Neural cell (in vitro differentiated cells): ENCODE data around the gene HK2. TPM values are rescaled to one million over a fixed set of nuclear protein-coding genes. Genes with fewer than 3 reads are reported as not detected.

Experiments used
- H2AFZ ChIP-seq: fragments of 200-600, 300-800 bp; sonication (generic), shearing (Covaris generic); 2 replicates; pipeline ENCODE4 v1.6.0; 2014; ENCODE audit warnings: low read depth, mild to moderate bottlenecking, antibody characterized with exemption, low read length, moderate library complexity
- H3F3A ChIP-seq: fragments of 200-600 bp; shearing (Covaris generic); 2 replicates; pipeline ENCODE4 v1.6.1; 2016; ENCODE audit warnings: mild to moderate bottlenecking, moderate library complexity, mixed read lengths, antibody characterized with exemption, low read length; ENCODE audit not compliant: insufficient read depth, poor library complexity, severe bottlenecking
- H3K27ac ChIP-seq: fragments of 200-600, 300-800 bp; sonication (generic), shearing (Covaris generic); 2 replicates; pipeline ENCODE4 v1.5.1; 2014; ENCODE audit warnings: mild to moderate bottlenecking, low read length, moderate library complexity
- H3K27me3 ChIP-seq: fragments of 300-800, 200-600 bp; sonication (generic), shearing (Covaris generic); 2 replicates; pipeline ENCODE4 v1.6.0; 2014; ENCODE audit warnings: mild to moderate bottlenecking, low read depth, low read length, moderate library complexity; ENCODE audit not compliant: insufficient read depth
- H3K36me3 ChIP-seq: fragments of 300-800, 200-600 bp; sonication (generic), shearing (Covaris generic); 2 replicates; pipeline ENCODE4 v1.5.1; 2014; ENCODE audit warnings: mild to moderate bottlenecking, antibody characterized with exemption, low read length, moderate library complexity; ENCODE audit not compliant: insufficient read depth
- H3K4me2 ChIP-seq: fragments of 300-800, 200-600 bp; sonication (generic), shearing (Covaris generic); 2 replicates; pipeline ENCODE4 v1.6.0; 2014; ENCODE audit warnings: mild to moderate bottlenecking, low read length
- H3K4me3 ChIP-seq: fragments of 300-800, 200-600 bp; sonication (generic), shearing (Covaris generic); 2 replicates; pipeline ENCODE4 v1.5.1; 2014; ENCODE audit warnings: mild to moderate bottlenecking, low read length, moderate library complexity
- H3K79me2 ChIP-seq: fragments of 200-600 bp; shearing (Covaris generic); replicated peaks from 2 replicates; pipeline ENCODE4 v1.6.0; 2014; ENCODE audit warnings: mild to moderate bottlenecking, low read length, moderate library complexity; ENCODE audit not compliant: insufficient read depth
- H3K9ac ChIP-seq: fragments of 300-800, 200-600 bp; sonication (generic), shearing (Covaris generic); 2 replicates; pipeline ENCODE4 v1.6.1; 2016; ENCODE audit warnings: mild to moderate bottlenecking, low read length, mixed read lengths
- H3K9me2 ChIP-seq: fragments of 200-600 bp; shearing (Covaris generic); 2 replicates; pipeline ENCODE4 v1.6.1; 2016; ENCODE audit warnings: mild to moderate bottlenecking, low read length, mixed read lengths; ENCODE audit not compliant: insufficient read depth
- H3K9me3 ChIP-seq: fragments of 200-600, 300-800 bp; sonication (generic), shearing (Covaris generic); 2 replicates; pipeline ENCODE4 v1.6.1; 2016; ENCODE audit warnings: mild to moderate bottlenecking, mixed run types, low read length, moderate library complexity, mixed read lengths
- H4K20me1 ChIP-seq: fragments of 200-600 bp; shearing (Covaris generic); 2 replicates; pipeline ENCODE4 v1.6.1; 2016; ENCODE audit warnings: mild to moderate bottlenecking, mixed run types; ENCODE audit not compliant: insufficient read depth
- EP300 ChIP-seq: fragments of 450-650 bp; conservative IDR thresholded peaks from 2 replicates; pipeline ENCODE4 v1.6.1; 2014; ENCODE audit warnings: antibody characterized with exemption, mild to moderate bottlenecking, moderate library complexity; ENCODE audit not compliant: poor library complexity, severe bottlenecking
- EZH2 ChIP-seq: fragments of 200-600, 300-800 bp; shearing (Covaris generic), sonication (generic); IDR thresholded peaks from 2 replicates; pipeline ENCODE4 v1.6.1; 2014; ENCODE audit warnings: antibody characterized with exemption, low read length, borderline replicate concordance, mild to moderate bottlenecking; ENCODE audit not compliant: insufficient read depth, poor library complexity, severe bottlenecking
- MXI1 ChIP-seq: fragments of 450-650 bp; conservative IDR thresholded peaks from 2 replicates; pipeline ENCODE4 v1.6.1; 2014; ENCODE audit warnings: antibody characterized with exemption, mild to moderate bottlenecking; ENCODE audit not compliant: poor library complexity, severe bottlenecking
- POLR2AphosphoS5 ChIP-seq: IDR thresholded peaks from 2 replicates; pipeline ENCODE4 v1.6.1; 2012
- RAD21 ChIP-seq: fragments of 450-650 bp; conservative IDR thresholded peaks from 2 replicates; pipeline ENCODE4 v1.6.1; 2014; ENCODE audit warnings: antibody characterized with exemption, mild to moderate bottlenecking, moderate library complexity
- SMC3 ChIP-seq: fragments of 450-650 bp; conservative IDR thresholded peaks from 2 replicates; pipeline ENCODE4 v1.6.1; 2014; ENCODE audit warnings: antibody characterized with exemption, mild to moderate bottlenecking, moderate library complexity; ENCODE audit not compliant: poor library complexity
- TAF1 ChIP-seq: IDR thresholded peaks from 2 replicates; pipeline ENCODE4 v1.6.1; 2012; ENCODE audit warnings: low read depth
- polyA plus RNA-seq: library from polyadenylated mRNA; depleted of rRNA; stranded (reverse); fragments of >200 nt; gene quantifications from 2 replicates; pipeline ENCODE4 v1.2.3, GENCODE V29; 2014
- TF ChIP-seq, protein P1 (sequence below): IDR thresholded peaks from 2 replicates; pipeline ENCODE4 v1.6.1; 2012; ENCODE audit warnings: borderline replicate concordance
- TF ChIP-seq, protein P2 (sequence below): fragments of 450-650 bp; IDR thresholded peaks from 2 replicates; pipeline ENCODE4 v1.5.1; 2014; ENCODE audit warnings: antibody characterized with exemption, mild to moderate bottlenecking, moderate library complexity; ENCODE audit not compliant: poor library complexity, severe bottlenecking

The HK2 gene
- polyA plus RNA-seq, 1 donor from 2014 or later: 0.47 TPM

DNA sequence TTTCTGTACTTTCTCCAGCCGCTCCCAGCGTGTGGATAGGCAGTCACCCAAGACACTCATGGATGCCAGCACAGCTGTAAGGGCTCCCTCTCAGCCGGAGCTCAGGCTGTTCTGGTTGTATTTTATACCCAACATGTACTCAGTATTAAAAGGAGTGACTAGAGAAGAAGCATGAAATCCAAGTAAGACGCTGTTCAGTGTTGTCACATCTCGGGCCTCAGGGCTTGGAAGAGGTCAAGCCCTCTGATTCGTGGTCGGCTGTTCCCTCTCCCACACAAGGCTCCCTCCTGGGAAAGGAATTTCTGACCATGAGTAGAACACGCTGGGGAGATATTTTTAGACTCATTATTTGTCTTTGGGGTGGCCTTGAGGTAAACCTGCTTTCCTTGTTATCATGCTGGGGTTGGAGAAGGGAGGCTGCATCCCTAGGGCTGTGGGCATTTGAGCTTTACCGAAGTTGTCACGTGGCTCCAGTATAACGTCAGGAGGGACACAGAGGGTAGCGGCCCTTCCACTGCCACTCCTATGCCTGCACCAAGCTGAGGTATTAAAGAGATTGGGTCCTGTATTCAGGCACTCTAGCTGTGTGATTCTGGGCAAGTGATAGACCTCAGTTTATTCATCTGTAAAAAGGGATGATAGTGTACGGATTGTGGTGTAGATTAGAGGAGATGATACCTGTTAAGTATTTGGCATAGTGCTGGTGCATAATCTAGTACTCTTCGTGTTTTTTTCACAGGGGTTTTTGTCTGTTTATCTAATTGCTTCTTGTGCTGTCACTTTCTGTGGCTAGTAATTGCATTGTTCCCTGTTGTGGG, 34.1 kb downstream of the HK2 start:
- TF ChIP-seq, protein P1, sequence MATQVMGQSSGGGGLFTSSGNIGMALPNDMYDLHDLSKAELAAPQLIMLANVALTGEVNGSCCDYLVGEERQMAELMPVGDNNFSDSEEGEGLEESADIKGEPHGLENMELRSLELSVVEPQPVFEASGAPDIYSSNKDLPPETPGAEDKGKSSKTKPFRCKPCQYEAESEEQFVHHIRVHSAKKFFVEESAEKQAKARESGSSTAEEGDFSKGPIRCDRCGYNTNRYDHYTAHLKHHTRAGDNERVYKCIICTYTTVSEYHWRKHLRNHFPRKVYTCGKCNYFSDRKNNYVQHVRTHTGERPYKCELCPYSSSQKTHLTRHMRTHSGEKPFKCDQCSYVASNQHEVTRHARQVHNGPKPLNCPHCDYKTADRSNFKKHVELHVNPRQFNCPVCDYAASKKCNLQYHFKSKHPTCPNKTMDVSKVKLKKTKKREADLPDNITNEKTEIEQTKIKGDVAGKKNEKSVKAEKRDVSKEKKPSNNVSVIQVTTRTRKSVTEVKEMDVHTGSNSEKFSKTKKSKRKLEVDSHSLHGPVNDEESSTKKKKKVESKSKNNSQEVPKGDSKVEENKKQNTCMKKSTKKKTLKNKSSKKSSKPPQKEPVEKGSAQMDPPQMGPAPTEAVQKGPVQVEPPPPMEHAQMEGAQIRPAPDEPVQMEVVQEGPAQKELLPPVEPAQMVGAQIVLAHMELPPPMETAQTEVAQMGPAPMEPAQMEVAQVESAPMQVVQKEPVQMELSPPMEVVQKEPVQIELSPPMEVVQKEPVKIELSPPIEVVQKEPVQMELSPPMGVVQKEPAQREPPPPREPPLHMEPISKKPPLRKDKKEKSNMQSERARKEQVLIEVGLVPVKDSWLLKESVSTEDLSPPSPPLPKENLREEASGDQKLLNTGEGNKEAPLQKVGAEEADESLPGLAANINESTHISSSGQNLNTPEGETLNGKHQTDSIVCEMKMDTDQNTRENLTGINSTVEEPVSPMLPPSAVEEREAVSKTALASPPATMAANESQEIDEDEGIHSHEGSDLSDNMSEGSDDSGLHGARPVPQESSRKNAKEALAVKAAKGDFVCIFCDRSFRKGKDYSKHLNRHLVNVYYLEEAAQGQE: no peak
- TF ChIP-seq SMC3: no peak
- TF ChIP-seq MXI1: no peak
- no peak for TF ChIP-seq EZH2
- no peak for TF ChIP-seq RAD21
- TF ChIP-seq POLR2AphosphoS5: no peak
- no peak for TF ChIP-seq EP300
- TF ChIP-seq TAF1: no peak
- TF ChIP-seq, protein P2, sequence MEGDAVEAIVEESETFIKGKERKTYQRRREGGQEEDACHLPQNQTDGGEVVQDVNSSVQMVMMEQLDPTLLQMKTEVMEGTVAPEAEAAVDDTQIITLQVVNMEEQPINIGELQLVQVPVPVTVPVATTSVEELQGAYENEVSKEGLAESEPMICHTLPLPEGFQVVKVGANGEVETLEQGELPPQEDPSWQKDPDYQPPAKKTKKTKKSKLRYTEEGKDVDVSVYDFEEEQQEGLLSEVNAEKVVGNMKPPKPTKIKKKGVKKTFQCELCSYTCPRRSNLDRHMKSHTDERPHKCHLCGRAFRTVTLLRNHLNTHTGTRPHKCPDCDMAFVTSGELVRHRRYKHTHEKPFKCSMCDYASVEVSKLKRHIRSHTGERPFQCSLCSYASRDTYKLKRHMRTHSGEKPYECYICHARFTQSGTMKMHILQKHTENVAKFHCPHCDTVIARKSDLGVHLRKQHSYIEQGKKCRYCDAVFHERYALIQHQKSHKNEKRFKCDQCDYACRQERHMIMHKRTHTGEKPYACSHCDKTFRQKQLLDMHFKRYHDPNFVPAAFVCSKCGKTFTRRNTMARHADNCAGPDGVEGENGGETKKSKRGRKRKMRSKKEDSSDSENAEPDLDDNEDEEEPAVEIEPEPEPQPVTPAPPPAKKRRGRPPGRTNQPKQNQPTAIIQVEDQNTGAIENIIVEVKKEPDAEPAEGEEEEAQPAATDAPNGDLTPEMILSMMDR: no peak
- H3K27ac ChIP-seq: no peak overlapping the region
- H3K79me2 ChIP-seq: no peaks in the 10 kb centered on the region

DNA sequence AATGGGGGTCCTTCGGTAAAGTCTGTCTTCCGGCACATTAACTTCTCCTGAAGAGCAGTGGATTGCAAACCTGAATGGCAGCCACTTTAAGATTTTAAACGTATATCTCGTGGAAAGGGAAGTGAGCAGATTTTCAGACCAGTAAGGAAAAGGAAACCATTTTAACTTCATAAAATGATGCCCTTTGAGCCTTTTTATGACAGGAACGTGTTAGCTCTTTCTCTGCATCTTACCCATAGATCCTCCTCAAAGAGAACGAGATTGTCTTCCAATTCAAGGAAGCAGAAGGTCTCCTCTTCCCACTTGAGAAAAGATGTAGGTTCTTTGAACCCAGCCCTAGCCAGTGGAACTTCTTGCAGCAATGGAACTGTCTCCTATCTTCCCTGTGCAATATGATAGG, 35.6 kb downstream of the HK2 start:
- no peaks in the 10 kb centered on the region for H3K9me2 ChIP-seq
- no peaks in the 10 kb centered on the region for H3K36me3 ChIP-seq
- H2AFZ ChIP-seq: no peak overlapping the region
- TF ChIP-seq, protein P2: no peak
- TF ChIP-seq, protein P1: no peak
- no peak for TF ChIP-seq TAF1
- no peak for TF ChIP-seq SMC3
- TF ChIP-seq EZH2: no peak
- no peak for TF ChIP-seq POLR2AphosphoS5
- TF ChIP-seq EP300: no peak
- no peak for TF ChIP-seq MXI1
- no peak for TF ChIP-seq RAD21
- H3K9ac ChIP-seq: no peak overlapping the region
- no peak overlapping the region for H3K4me3 ChIP-seq
- no peaks in the 10 kb centered on the region for H3F3A ChIP-seq
- H3K9me3 ChIP-seq: no peaks in the 10 kb centered on the region
- H4K20me1 ChIP-seq: no peaks in the 10 kb centered on the region
- H3K27ac ChIP-seq: no peak overlapping the region
- H3K79me2 ChIP-seq: no peaks in the 10 kb centered on the region
- H3K4me2 ChIP-seq: no peak overlapping the region
- H3K27me3 ChIP-seq: no peaks in the 10 kb centered on the region

More for the DNA sequence above, 34.1 kb downstream of the HK2 start:
- H4K20me1 ChIP-seq: no peaks in the 10 kb centered on the region
- H3K4me2 ChIP-seq: no peak overlapping the region
- no peak overlapping the region for H2AFZ ChIP-seq
- no peaks in the 10 kb centered on the region for H3K9me2 ChIP-seq
- no peaks in the 10 kb centered on the region for H3K9me3 ChIP-seq
- H3K36me3 ChIP-seq: no peaks in the 10 kb centered on the region
- H3K4me3 ChIP-seq: no peak overlapping the region
- H3K9ac ChIP-seq: no peak overlapping the region
- H3F3A ChIP-seq: no peaks in the 10 kb centered on the region
- no peaks in the 10 kb centered on the region for H3K27me3 ChIP-seq
